Natural killer cell (primary cell): ENCODE data around the gene PAQR8. TPM values are rescaled to one million over a fixed set of nuclear protein-coding genes. Genes with fewer than 3 reads are reported as not detected.

ENCODE experiments used
- ATAC-seq, 3 donors: fragments of 150-1000 bp in 2 of 3; fragments of 200-7000 bp in 1 of 3; cut with Tn5 transposase; 1 replicate in 1 of 3; 2 replicates in 2 of 3; pipeline ENCODE4 v1.10.0; 2021; ENCODE audit warnings: mild to moderate bottlenecking in 2 of 3, moderate library complexity in 2 of 3
- DNase-seq, 2 donors: peaks; one replicate each; pipeline versions ENCODE4 v3.0.0 to v3.0.0-alpha.2; 2013 to 2021; ENCODE audit warnings: mixed read lengths in 1 of 2
- H3K27ac ChIP-seq: one replicate; pipeline ENCODE4 v1.5.1; 2013; ENCODE audit warnings: mild to moderate bottlenecking, low read length
- H3K27me3 ChIP-seq: one replicate; pipeline ENCODE4 v1.6.1; 2013; ENCODE audit warnings: low read length; ENCODE audit not compliant: control insufficient read depth, insufficient read depth
- H3K36me3 ChIP-seq: one replicate; pipeline ENCODE4 v1.6.1; 2013; ENCODE audit warnings: low read length; ENCODE audit not compliant: control insufficient read depth, insufficient read depth
- H3K4me1 ChIP-seq: one replicate; pipeline ENCODE4 v1.6.1; 2013; ENCODE audit warnings: low read length; ENCODE audit not compliant: control insufficient read depth, insufficient read depth
- H3K4me3 ChIP-seq: one replicate; pipeline ENCODE4 v1.5.1; 2013; ENCODE audit warnings: low read length
- H3K9me3 ChIP-seq: one replicate; pipeline ENCODE4 v1.6.1; 2013; ENCODE audit warnings: low read length; ENCODE audit not compliant: control insufficient read depth, insufficient read depth
- H3K27ac Mint-ChIP-seq, 2 donors: one replicate each; pipeline ENCODE4 v1.8.0; 2022; ENCODE audit warnings: mild to moderate bottlenecking in 2 of 2, mixed read lengths in 2 of 2, moderate library complexity in 1 of 2
- H3K27me3 Mint-ChIP-seq, 2 donors: one replicate each; pipeline ENCODE4 v1.8.0; 2022; ENCODE audit warnings: low read depth in 2 of 2, mixed read lengths in 2 of 2
- H3K36me3 Mint-ChIP-seq: one replicate; pipeline ENCODE4 v1.8.0; 2022; ENCODE audit warnings: mixed read lengths
- H3K4me1 Mint-ChIP-seq, 2 donors: one replicate each; pipeline ENCODE4 v1.8.0; 2022; ENCODE audit warnings: mixed read lengths in 2 of 2
- H3K4me3 Mint-ChIP-seq: one replicate; pipeline ENCODE4 v1.8.0; 2022; ENCODE audit warnings: mild to moderate bottlenecking, moderate library complexity, mixed read lengths
- H3K9me3 Mint-ChIP-seq, 2 donors: one replicate each; pipeline ENCODE4 v1.8.0; 2022; ENCODE audit warnings: mixed read lengths in 2 of 2
- WGBS: methylation state at CpG from one replicate; pipeline ENCODE4 v1.1.7; 2013; ENCODE audit warnings: missing lambda C conversion rate; ENCODE audit not compliant: insufficient coverage; 5-methylcytosine and 5-hydroxymethylcytosine counted together
- intact Hi-C: fragments of 100-400 bp; cut with micrococcal nuclease; formaldehyde crosslinking; loops from one replicate; pipeline ENCODE4 v1.14.2; 2022
- total RNA-seq, 4 donors: library from RNA; stranded (reverse); fragments of 120-200 nt in 1 of 4; gene quantifications; one replicate each; pipeline versions ENCODE4 v1.2.3 to v1.2.4, GENCODE V29; 2013 to 2022
- TF ChIP-seq, protein P1 (sequence below): fragments of 200-600 bp; IDR thresholded peaks from one replicate; pipeline ENCODE4 v1.8.0; 2022; ENCODE audit warnings: antibody characterized with exemption

The PAQR8 gene
- total RNA-seq, 3 donors from 2014 or later (not counting 1 experiment from before 2014, with no cell fraction given), result 2.4 to 5.0 (median 4.6) TPM

DNA sequence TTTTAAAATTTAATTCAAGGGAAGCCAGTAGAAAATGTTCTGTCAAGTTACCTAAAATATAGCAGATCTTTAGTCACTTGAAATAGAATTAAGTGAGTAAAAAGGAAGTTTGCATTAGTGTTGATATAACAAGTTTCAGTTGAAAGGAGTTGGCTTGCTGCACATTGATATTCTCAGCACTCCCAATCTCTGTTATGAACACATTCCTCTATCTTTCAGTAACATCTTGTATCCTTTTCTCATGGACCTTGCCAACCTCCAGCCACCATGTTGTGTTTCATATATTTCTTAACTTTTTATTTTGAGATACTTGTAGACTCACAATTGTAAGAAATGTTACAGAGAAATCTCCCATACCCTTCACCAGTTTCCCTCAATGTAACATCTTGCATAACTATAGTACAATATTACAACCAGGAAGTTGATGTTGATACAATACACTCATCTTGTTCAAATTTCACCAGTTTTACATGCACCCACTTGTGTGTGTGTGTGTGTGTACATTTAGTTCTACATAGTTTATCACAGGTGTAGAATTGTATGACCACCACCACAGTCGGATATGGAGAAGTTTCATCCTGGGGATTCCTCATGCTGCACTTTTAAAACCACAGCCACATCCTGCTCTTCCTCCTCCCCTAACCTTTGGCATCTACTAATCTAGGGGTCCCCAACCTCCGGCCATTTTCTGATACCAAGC is 20.2 kb upstream of the PAQR8 start:
- Histone ChIP-seq H3K4me1 (peaks cover 3% of the 10 kb centered on the region), H3K4me3 (no peak overlapping the region), H3K27ac (no peak overlapping the region), H3K9me3 (no peaks in the 10 kb centered on the region), H3K36me3 (no peaks in the 10 kb centered on the region), H3K27me3 (no peaks in the 10 kb centered on the region)
- TF ChIP-seq, protein P1, sequence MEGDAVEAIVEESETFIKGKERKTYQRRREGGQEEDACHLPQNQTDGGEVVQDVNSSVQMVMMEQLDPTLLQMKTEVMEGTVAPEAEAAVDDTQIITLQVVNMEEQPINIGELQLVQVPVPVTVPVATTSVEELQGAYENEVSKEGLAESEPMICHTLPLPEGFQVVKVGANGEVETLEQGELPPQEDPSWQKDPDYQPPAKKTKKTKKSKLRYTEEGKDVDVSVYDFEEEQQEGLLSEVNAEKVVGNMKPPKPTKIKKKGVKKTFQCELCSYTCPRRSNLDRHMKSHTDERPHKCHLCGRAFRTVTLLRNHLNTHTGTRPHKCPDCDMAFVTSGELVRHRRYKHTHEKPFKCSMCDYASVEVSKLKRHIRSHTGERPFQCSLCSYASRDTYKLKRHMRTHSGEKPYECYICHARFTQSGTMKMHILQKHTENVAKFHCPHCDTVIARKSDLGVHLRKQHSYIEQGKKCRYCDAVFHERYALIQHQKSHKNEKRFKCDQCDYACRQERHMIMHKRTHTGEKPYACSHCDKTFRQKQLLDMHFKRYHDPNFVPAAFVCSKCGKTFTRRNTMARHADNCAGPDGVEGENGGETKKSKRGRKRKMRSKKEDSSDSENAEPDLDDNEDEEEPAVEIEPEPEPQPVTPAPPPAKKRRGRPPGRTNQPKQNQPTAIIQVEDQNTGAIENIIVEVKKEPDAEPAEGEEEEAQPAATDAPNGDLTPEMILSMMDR, result no peak
- intact Hi-C loops, result no loop called here
- Mint-ChIP-seq H3K27ac (no peak overlapping the region), H3K4me1 (peaks cover 15 to 23% of the 10 kb centered on the region in 2 donors), H3K4me3 (no peak overlapping the region), H3K36me3 (no peaks in the 10 kb centered on the region), H3K9me3 (no peaks in the 10 kb centered on the region), H3K27me3 (no peaks in the 10 kb centered on the region)
- WGBS, result 51% methylated on average over 2 of the region's 2 CpGs
- ATAC-seq (no peak), DNase-seq (no peak)

DNA sequence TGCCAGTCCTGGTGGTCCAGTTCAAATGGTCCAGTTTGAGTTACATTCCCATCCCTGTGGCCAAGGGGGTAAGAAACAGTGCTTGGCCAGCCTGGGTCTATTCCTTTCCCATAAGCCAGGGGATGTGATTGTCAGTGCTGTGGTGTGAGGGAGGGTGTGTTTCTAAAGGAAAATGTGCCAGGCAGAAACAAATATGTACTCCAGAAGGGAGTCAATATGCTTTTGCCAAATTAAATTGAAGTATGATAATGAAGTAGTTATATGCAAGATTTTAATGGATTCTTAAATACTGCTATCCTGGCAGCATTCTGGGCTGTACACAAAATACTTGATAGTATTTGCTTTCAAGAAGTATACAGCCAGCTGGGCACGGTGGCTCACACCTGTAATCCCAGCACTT is 16.6 kb upstream of the PAQR8 start:
- 100% methylated on average over 1 of the region's 1 CpG for WGBS
- ATAC-seq, result no peak
- TF ChIP-seq, protein P1, result no peak
- no peak overlapping the region for H3K4me3 Mint-ChIP-seq
- Histone ChIP-seq H3K9me3 (no peaks in the 10 kb centered on the region), H3K36me3 (no peaks in the 10 kb centered on the region), H3K4me1 (peaks cover 3% of the 10 kb centered on the region), H3K27me3 (no peaks in the 10 kb centered on the region), H3K27ac (no peak overlapping the region), H3K4me3 (no peak overlapping the region)
- no peak overlapping the region for H3K27ac Mint-ChIP-seq
- no peaks in the 10 kb centered on the region for H3K9me3 Mint-ChIP-seq
- H3K27me3 Mint-ChIP-seq, result peaks cover 0 to 3% of the 10 kb centered on the region in 2 donors
- intact Hi-C loops, result no loop called here
- H3K4me1 Mint-ChIP-seq, result peaks cover 8 to 9% of the 10 kb centered on the region in 2 donors
- no peak for DNase-seq
- no peaks in the 10 kb centered on the region for H3K36me3 Mint-ChIP-seq

DNA sequence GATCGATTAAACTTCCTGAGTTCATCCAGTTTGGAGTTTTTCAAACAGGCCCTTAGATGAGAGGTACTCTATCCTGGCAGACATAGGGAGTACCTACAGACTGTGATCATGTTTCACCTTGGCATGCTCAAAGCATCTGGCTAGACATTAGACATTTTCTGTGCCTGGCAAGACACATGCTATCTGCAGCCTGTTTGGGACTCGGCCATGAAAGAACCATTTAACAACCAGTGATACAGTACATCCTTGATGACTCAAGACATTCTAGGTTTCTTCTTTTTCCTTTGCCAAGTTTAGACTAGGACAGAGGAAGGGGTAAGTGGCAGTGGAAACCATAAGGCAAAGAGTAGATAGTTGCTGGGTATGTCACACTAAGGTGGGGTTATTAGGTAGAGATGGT is 15.4 kb upstream of the PAQR8 start:
- Mint-ChIP-seq H3K4me3 (no peak overlapping the region), H3K9me3 (no peaks in the 10 kb centered on the region), H3K4me1 (peaks cover 8 to 16% of the 10 kb centered on the region in 2 donors), H3K27me3 (peaks cover 0 to 3% of the 10 kb centered on the region in 2 donors), H3K27ac (no peak overlapping the region), H3K36me3 (no peaks in the 10 kb centered on the region)
- Histone ChIP-seq H3K4me1 (peaks cover 3% of the 10 kb centered on the region), H3K27ac (no peak overlapping the region), H3K27me3 (no peaks in the 10 kb centered on the region), H3K36me3 (no peaks in the 10 kb centered on the region), H3K9me3 (no peaks in the 10 kb centered on the region), H3K4me3 (no peak overlapping the region)
- no peak for ATAC-seq
- TF ChIP-seq, protein P1, result no peak
- WGBS, result 96% methylated on average over 2 of the region's 2 CpGs
- intact Hi-C loops, result no loop called here
- DNase-seq, result no peak

DNA sequence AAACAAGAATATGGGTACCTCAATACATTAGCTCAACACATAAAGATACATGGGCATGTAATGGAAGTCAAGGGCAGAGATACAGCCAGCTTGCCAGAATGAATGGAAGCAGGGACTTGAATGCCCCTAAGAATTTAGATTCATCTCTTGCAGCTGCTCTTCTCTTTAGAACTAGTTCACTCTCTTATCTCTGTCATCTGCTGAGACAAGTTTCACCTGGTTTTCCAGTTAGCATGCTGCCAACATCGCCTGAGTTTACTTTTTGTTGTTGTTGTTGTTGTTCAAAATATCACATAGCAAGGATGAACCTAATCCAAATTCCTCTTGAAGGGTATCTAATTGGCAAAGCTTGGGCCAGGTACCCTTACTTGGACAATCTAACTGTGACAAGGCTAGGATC is 14.1 kb upstream of the PAQR8 start:
- peaks cover 11 to 21% of the 10 kb centered on the region in 2 donors for H3K4me1 Mint-ChIP-seq
- intact Hi-C loops, result no loop called here
- H3K4me1 ChIP-seq, result no peaks in the 10 kb centered on the region

More for the DNA sequence above, 14.1 kb upstream of the PAQR8 start:
- Mint-ChIP-seq H3K27ac (no peak overlapping the region), H3K36me3 (no peaks in the 10 kb centered on the region), H3K4me3 (no peak overlapping the region), H3K9me3 (no peaks in the 10 kb centered on the region), H3K27me3 (peaks cover 0 to 3% of the 10 kb centered on the region in 2 donors)
- TF ChIP-seq, protein P1, result no peak
- no peaks in the 10 kb centered on the region for H3K9me3 ChIP-seq
- no peak overlapping the region for H3K27ac ChIP-seq
- no peak for ATAC-seq
- WGBS, result 100% methylated on average over 1 of the region's 1 CpG
- no peaks in the 10 kb centered on the region for H3K36me3 ChIP-seq
- H3K4me3 ChIP-seq, result no peak overlapping the region
- DNase-seq, result no peak
- H3K27me3 ChIP-seq, result no peaks in the 10 kb centered on the region
